ENCODE measurements around the gene DCAF16.
A peak's percentile ranks its signal among the peaks of the same experiment; 100 is the strongest.
"Not testable (repeated sequence)": the region's sequence is repeated elsewhere in the genome, so short reads cannot be mapped to it uniquely, and the experiment has no call there.

Gene DCAF16

GRCh38 chr4:17810260-17811077 is at the start of gene DCAF16, which contains the start of gene NCAPG:
Gene DCAF16 (minus strand): TSS chr4:17810757. CDS start chr4:17804141, 6,616 bp downstream.
Gene NCAPG (plus strand): TSS chr4:17810979. CDS start chr4:17811078, 99 bp downstream.
- DNase-seq: peak; percentile 99

GRCh38 chr4:17859793-17860406 is 49.3 kb upstream of the DCAF16 start:
- no peak for DNase-seq

- no peak for DNase-seq
Measured at GRCh38 chr4:17854036-17854435, 43.5 kb upstream of the DCAF16 start.

- DNase-seq: no peak
Measured at GRCh38 chr4:17851959-17852358, 41.4 kb upstream of the DCAF16 start.

- not testable (repeated sequence) for DNase-seq
Measured at GRCh38 chr4:17850295-17850694, 39.7 kb upstream of the DCAF16 start.

- no peak for DNase-seq
Measured at GRCh38 chr4:17846266-17846665, 35.7 kb upstream of the DCAF16 start.

GRCh38 chr4:17823871-17824669 is 13.5 kb upstream of the DCAF16 start:
- no peak for DNase-seq

- no peak for DNase-seq
Measured at GRCh38 chr4:17817027-17817426, 6.5 kb upstream of the DCAF16 start.

GRCh38 chr4:17816142-17816541 is 5.6 kb upstream of the DCAF16 start:
- DNase-seq: no peak

GRCh38 chr4:17814140-17814539 is 3.6 kb upstream of the DCAF16 start:
- DNase-seq: no peak

GRCh38 chr4:17812801-17813200 is 2.2 kb upstream of the DCAF16 start:
- no peak for DNase-seq

GRCh38 chr4:17812125-17812524 is 1.6 kb upstream of the DCAF16 start:
- DNase-seq: no peak

- DNase-seq: no peak
Measured at GRCh38 chr4:17811078-17811603, 584 bp upstream of the DCAF16 start.

GRCh38 chr4:17809667-17810066 is 890 bp downstream of the DCAF16 start:
- no peak for DNase-seq

GRCh38 chr4:17807446-17807845 is 3.1 kb downstream of the DCAF16 start:
- DNase-seq: no peak

GRCh38 chr4:17805580-17806155 is 4.9 kb downstream of the DCAF16 start:
- no peak for DNase-seq

- DNase-seq: no peak
Measured at GRCh38 chr4:17797808-17798207, 12.7 kb downstream of the DCAF16 start.

GRCh38 chr4:17794730-17795129 is 15.8 kb downstream of the DCAF16 start:
- no peak for DNase-seq

GRCh38 chr4:17788956-17789355 is 21.6 kb downstream of the DCAF16 start:
- no peak for DNase-seq

GRCh38 chr4:17787315-17787714 is 23.2 kb downstream of the DCAF16 start:
- no peak for DNase-seq

GRCh38 chr4:17786567-17786966 is 24.0 kb downstream of the DCAF16 start:
- no peak for DNase-seq

GRCh38 chr4:17785858-17786257 is 24.7 kb downstream of the DCAF16 start:
- no peak for DNase-seq
